ENCODE results near the gene HNRNPA3. TPM values are rescaled to one million over a fixed set of nuclear protein-coding genes. Genes with fewer than 3 reads are reported as not detected.

The HNRNPA3 gene
- total RNA-seq, 1 donor from 2014 or later = 136 TPM

- Mint-ChIP-seq H3K27me3 (ENCODE audit: unreplicated experiment) (no peaks in the 10 kb centered on the region), H3K4me1 (ENCODE audit: unreplicated experiment) (peaks cover 27% of the 10 kb centered on the region), H3K27ac (ENCODE audit: unreplicated experiment) (no peak overlapping the region), H3K36me3 (ENCODE audit: unreplicated experiment) (no peaks in the 10 kb centered on the region), H3K9me3 (ENCODE audit: unreplicated experiment) (no peaks in the 10 kb centered on the region), H3K4me3 (ENCODE audit: unreplicated experiment) (no peak overlapping the region)
- no peak for DNase-seq (ENCODE audit: extremely low spot score, unreplicated experiment)
- no peak for TF ChIP-seq CTCF (IDR thresholded peaks at IDR 0.05)
Measured at GRCh38 chr2:177273408-177273807, 60.8 kb downstream of the HNRNPA3 start.

Small RNA genes lying within 50 kb of the gene (microRNA-seq; reads per million reads assigned to microRNA genes)
- gene MIR3128 (ENCODE audit: unreplicated experiment) = not detected

Other genes with a start within 250 kb of the HNRNPA3 start
- gene NFE2L2, start 51.9 kb downstream of the HNRNPA3 start, total RNA-seq = 98.4 and 100 TPM in 2 replicates
- 34.3 and 38.0 TPM in 2 replicates for gene AGPS, start 180.0 kb downstream of the HNRNPA3 start, total RNA-seq